K562 (cell line): ENCODE results near the gene LCN12. TPM values are rescaled to one million over a fixed set of nuclear protein-coding genes. Genes with fewer than 3 reads are reported as not detected.
A peak's percentile ranks its signal among the peaks of the same experiment; 100 is the strongest.

Source experiments
- ATAC-seq: fragments of 200-7000 bp; cut with Tn5 transposase; 3 replicates; pipeline ENCODE4 v1.9.1; 2020; ENCODE audit warnings: moderate library complexity
- BruUV-seq: library from RNA; stranded (reverse); fragments of 400-500 nt; replicated peaks from 2 replicates; lab custom pipeline; 2021; lab: Mats Ljungman, UMichigan
- CTCF ChIA-PET: fragments of 300-600 bp; formaldehyde crosslinking; extraction: SDS; loops from one replicate; lab custom pipeline; 2021; ENCODE audit warnings: low intra/inter-chr PET ratio; lab: Yijun Ruan, JAX
- POLR2A ChIA-PET: fragments of 300-600, 350-650 bp; sonication (Branson Sonifier 250); formaldehyde crosslinking; extraction: SDS; loops from one replicate; lab custom pipeline; 2021; ENCODE audit warnings: antibody characterized with exemption, inconsistent platforms; lab: Yijun Ruan, JAX
- DNase-seq, 4 experiments: peaks; one replicate each; pipeline versions ENCODE4 v3.0.0 to v3.0.0-alpha.2; 2011 to 2018; ENCODE audit warnings: low spot score in 3 of 4, mixed read lengths in 3 of 4; ENCODE audit errors: extremely low read depth in 1 of 4
- FAIRE-seq: peaks from 2 replicates; lab custom pipeline; 2011; peaks lifted over from hg19 to GRCh38; lab: Jason Lieb, UNC
- H2AFZ ChIP-seq: 2 replicates; pipeline ENCODE4 v1.6.0; 2011; ENCODE audit warnings: low read depth, low read length, control low read depth, inconsistent platforms
- H3K27ac ChIP-seq: fragments of 200-600 bp; 3 replicates; pipeline ENCODE4 v1.8.0; 2011; ENCODE audit warnings: low read depth, mild to moderate bottlenecking, control low read depth, inconsistent platforms, low read length, moderate library complexity, mixed read lengths; ENCODE audit errors: extremely low read depth
- H3K27me3 ChIP-seq, 2 experiments: fragments of 300-600 bp in 1 of 2; 2 replicates in 1 of 2; 3 replicates in 1 of 2; pipeline versions ENCODE4 v1.6.0 to v1.8.0; 2011; ENCODE audit warnings: inconsistent platforms in 2 of 2, low read length in 2 of 2, mild to moderate bottlenecking in 1 of 2, mixed read lengths in 1 of 2, moderate library complexity in 1 of 2; ENCODE audit not compliant: control insufficient read depth in 2 of 2, insufficient read depth in 2 of 2
- H3K36me3 ChIP-seq: fragments of 300-600 bp; 3 replicates; pipeline ENCODE4 v1.8.0; 2011; ENCODE audit warnings: mild to moderate bottlenecking, low read length, inconsistent platforms; ENCODE audit not compliant: control insufficient read depth, insufficient read depth
- H3K4me1 ChIP-seq, 2 experiments: fragments of 200-600 bp in 1 of 2; replicated peaks in 1 of 2; 2 replicates in 1 of 2; 3 replicates in 1 of 2; pipeline versions ENCODE4 v1.5.1 to v1.8.0; 2011; ENCODE audit warnings: inconsistent platforms in 2 of 2, low read length in 2 of 2, mild to moderate bottlenecking in 1 of 2, mixed read lengths in 1 of 2, moderate library complexity in 1 of 2; ENCODE audit not compliant: control insufficient read depth in 2 of 2, insufficient read depth in 2 of 2
- H3K4me2 ChIP-seq: 2 replicates; pipeline ENCODE4 v1.6.1; 2011; ENCODE audit warnings: low read length, control low read depth, inconsistent platforms, mixed read lengths; ENCODE audit not compliant: insufficient read depth
- H3K4me3 ChIP-seq: fragments of 200-600 bp; sonication (generic), shearing (Covaris generic); 2 replicates; pipeline ENCODE4 v1.5.1; 2016; ENCODE audit warnings: control low read depth, inconsistent platforms
- H3K79me2 ChIP-seq: fragments of 200-600 bp; 3 replicates; pipeline ENCODE4 v1.8.0; 2011; ENCODE audit warnings: low read length, inconsistent platforms; ENCODE audit not compliant: control insufficient read depth, insufficient read depth
- H3K9ac ChIP-seq, 2 experiments: 2 replicates each; pipeline versions ENCODE4 v1.6.0 to v1.6.1; 2011; ENCODE audit warnings: low read depth in 2 of 2, low read length in 2 of 2, control low read depth in 1 of 2, inconsistent platforms in 1 of 2, mild to moderate bottlenecking in 1 of 2, mixed read lengths in 1 of 2; ENCODE audit not compliant: insufficient read depth in 1 of 2
- H3K9me1 ChIP-seq: one replicate; pipeline ENCODE4 v1.6.0; 2011; ENCODE audit warnings: inconsistent platforms, mild to moderate bottlenecking, low read length, moderate library complexity; ENCODE audit not compliant: control insufficient read depth, insufficient read depth
- H3K9me3 ChIP-seq: replicated peaks from 2 replicates; pipeline ENCODE4 v1.5.1; 2011; ENCODE audit warnings: low read depth, low read length, inconsistent platforms; ENCODE audit not compliant: control insufficient read depth, insufficient read depth
- H4K20me1 ChIP-seq: replicated peaks from 2 replicates; pipeline ENCODE4 v1.6.1; 2011; ENCODE audit warnings: low read length, inconsistent platforms, mixed read lengths; ENCODE audit not compliant: control insufficient read depth, insufficient read depth
- KDM1A ChIP-seq, 2 experiments: fragments of 450-650 bp; IDR thresholded peaks; 2 replicates each; pipeline ENCODE4 v1.6.1; 2016; ENCODE audit warnings: mild to moderate bottlenecking in 2 of 2
- L3MBTL2 ChIP-seq: fragments of 450-650 bp; IDR thresholded peaks from 2 replicates; pipeline ENCODE4 v1.6.1; 2016; ENCODE audit warnings: mild to moderate bottlenecking, moderate library complexity
- MCM7 ChIP-seq, 2 experiments: fragments of 450-650 bp; IDR thresholded peaks; 2 replicates each; pipeline ENCODE4 v1.6.1; 2016 to 2018
- RCOR1 ChIP-seq, 2 experiments: IDR thresholded peaks; 2 replicates each; pipeline ENCODE4 v1.6.1; 2012; ENCODE audit warnings: low read depth in 2 of 2, low read length in 2 of 2, borderline replicate concordance in 1 of 2, improper control_type of control experiment in 1 of 2
- WGBS: fragments of 100-300 bp; shearing (Covaris generic); methylation state at CpG from one replicate; pipeline ENCODE4 v1.1.6; 2016; ENCODE audit warnings: low coverage, mixed read lengths; ENCODE audit not compliant: insufficient coverage; ENCODE audit errors: missing lambda C conversion rate; 5-methylcytosine and 5-hydroxymethylcytosine counted together
- in situ Hi-C: fragments of 300-500 bp; cut with MboI; formaldehyde crosslinking; loops from 4 replicates; pipeline ENCODE4 v1.15.0; 2018; ENCODE audit warnings: inconsistent platforms, mixed read lengths
- intact Hi-C: fragments of 100-400 bp; cut with micrococcal nuclease; formaldehyde crosslinking; loops from 2 replicates; pipeline ENCODE4 v1.14.2; 2022
- polyA plus RNA-seq, 8 experiments: library from polyadenylated mRNA; depleted of rRNA in 4 of 8; stranded (reverse) in 5 of 8; unstranded in 3 of 8; fragments of >200 nt; fragmentation: Nextera tagmentation in 2 of 8; fragmentation: Illumina TruSeq in 1 of 8; extraction: Ambion mirVana in 2 of 8; extraction: Trizol in 1 of 8; gene quantifications; 2 replicates each; pipeline versions ENCODE4 v1.2.1 to v1.2.3, GENCODE V29; 2011 to 2014; ENCODE audit warnings: inconsistent platforms in 1 of 8, missing spikeins in 1 of 8
- total RNA-seq, 7 experiments: library from RNA; depleted of rRNA in 6 of 7; stranded (reverse); fragments of >200 nt in 6 of 7; fragmentation: Illumina TruSeq in 2 of 7; extraction: Trizol in 2 of 7; gene quantifications; 2 replicates each; pipeline versions ENCODE4 v1.2.1 to v1.2.3, GENCODE V29; 2011 to 2021; ENCODE audit warnings: low replicate concordance in 1 of 7

Gene LCN12
- total and polyA plus RNA-seq, 9 of the 15 experiments (the other 6 are each of a cell fraction or from before 2014, with no cell fraction given): 0.05 TPM; not detected in 8

- TF ChIP-seq L3MBTL2: peak; percentile 74
Measured at GRCh38 chr9:136962163-136962562, 10.1 kb downstream of the LCN12 start (continued).

- ChIA-PET POLR2A (interaction anchor here (0.6 to 0.7 kb wide), 2 partner anchors 37 to 65 kb away, joined by 3 read pairs; no protein-coding TSS in a partner anchor), CTCF (no interaction called here)
- in situ Hi-C loops: no loop called here
- no peak for DNase-seq
- H2AFZ ChIP-seq: no peak overlapping the region
- no peak for ATAC-seq
- no peaks in the 10 kb centered on the region for H3K79me2 ChIP-seq
- TF ChIP-seq RCOR1 (IDR thresholded peaks at IDR 0.05; ENCODE audit: borderline replicate concordance in 1 of 2, low read depth in 2 of 2, low read length in 2 of 2): no peak
- TF ChIP-seq MCM7 (IDR thresholded peaks at IDR 0.05): no peak
- peak in 1 of 2 experiments; percentile 93; a peak in 2 of 4 replicates for TF ChIP-seq KDM1A (IDR thresholded peaks at IDR 0.05)
- H3K9me3 ChIP-seq: no peaks in the 10 kb centered on the region
- no peaks in the 10 kb centered on the region for H3K36me3 ChIP-seq
- WGBS: 86% methylated on average over 11 of the region's 11 CpGs
- no TSS peak for BruUV-seq
- no peak overlapping the region for H3K4me2 ChIP-seq
- H3K4me3 ChIP-seq: no peak overlapping the region
- H3K27ac ChIP-seq: no peak overlapping the region
- no peaks in the 10 kb centered on the region for H3K27me3 ChIP-seq
- H3K9me1 ChIP-seq: no peaks in the 10 kb centered on the region
- FAIRE-seq: peak; percentile 42
- peaks cover 26 to 77% of the 10 kb centered on the region in 2 experiments; a peak in 4 of 5 replicates for H3K4me1 ChIP-seq
- peak overlapping the region in 1 of 2 experiments; percentile 66; a peak in 2 of 4 replicates for H3K9ac ChIP-seq
- intact Hi-C loops: no loop called here
- H4K20me1 ChIP-seq: no peaks in the 10 kb centered on the region
Measured at GRCh38 chr9:136962701-136963248, 10.7 kb downstream of the LCN12 start.
